K562 treated with DMSO at 1 percent for 24 hours (cell line): ENCODE data around the gene CTSE. TPM values are rescaled to one million over a fixed set of nuclear protein-coding genes. Genes with fewer than 3 reads are reported as not detected.

Source experiments
- total RNA-seq: library from RNA; unstranded; fragments of 300-600 nt; gene quantifications from 2 replicates; pipeline ENCODE4 v1.2.3, GENCODE V29; 2022; ENCODE audit warnings: low read depth; ENCODE audit not compliant: insufficient read depth

The CTSE gene
- total RNA-seq, result not detected in 2 replicates

DNA sequence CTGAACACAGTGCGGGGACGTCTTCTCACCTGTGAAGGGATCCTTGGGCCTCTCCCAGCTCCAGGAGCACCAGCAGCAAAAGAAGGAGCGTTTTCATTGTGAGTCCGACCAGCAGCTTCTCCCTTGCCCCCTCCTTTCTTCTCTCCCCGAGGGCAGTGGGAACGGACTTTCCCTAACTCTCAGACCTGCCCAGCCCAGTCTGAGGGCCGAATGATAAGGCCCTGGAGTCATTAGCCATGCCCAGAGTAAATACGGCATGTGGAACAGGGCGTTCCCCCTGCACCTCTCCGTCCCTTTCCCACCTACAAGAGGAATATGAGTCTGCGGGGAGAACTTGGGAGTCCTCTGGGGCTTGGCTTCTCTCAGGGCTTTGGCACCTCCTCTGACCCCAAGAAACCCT is at the start of gene CTSE:
Gene CTSE, minus strand, starts transcription at position 201 of the 400 bp plus-strand sequence. Its CDS starts 104 bp downstream, at position 97.

DNA sequence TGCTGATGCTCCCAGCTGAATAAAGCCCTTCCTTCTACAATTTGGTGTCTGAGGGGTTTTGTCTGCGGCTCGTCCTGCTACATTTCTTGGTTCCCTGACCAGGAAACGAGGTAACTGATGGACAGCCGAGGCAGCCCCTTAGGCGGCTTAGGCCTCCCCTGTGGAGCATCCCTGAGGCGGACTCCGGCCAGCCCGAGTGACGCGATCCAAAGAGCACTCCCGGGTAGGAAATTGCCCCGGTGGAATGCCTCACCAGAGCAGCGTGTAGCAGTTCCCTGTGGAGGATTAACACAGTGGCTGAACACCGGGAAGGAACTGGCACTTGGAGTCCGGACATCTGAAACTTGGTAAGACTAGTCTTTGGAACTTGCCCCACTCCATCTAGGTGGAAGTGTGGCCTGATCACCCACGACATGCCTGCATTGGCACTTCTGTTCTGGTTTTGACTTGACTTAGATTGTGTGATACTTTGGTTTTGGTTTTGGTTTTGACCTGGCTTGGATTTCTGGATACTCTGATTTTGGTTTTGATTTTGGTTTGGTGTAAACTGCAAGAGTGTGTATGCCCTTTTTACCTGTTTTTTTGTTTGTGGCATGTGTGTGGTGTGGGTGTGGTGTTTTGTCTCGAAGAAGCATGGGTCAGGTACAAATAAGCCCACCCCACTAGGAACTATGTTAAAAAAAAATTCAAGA is 29.4 kb upstream of the CTSE start, which contains the start of gene RHEX:
Gene RHEX, plus strand, starts transcription at position 255 of the 692 bp plus-strand sequence. CDS start 44,656 bp downstream, outside the sequence.

DNA sequence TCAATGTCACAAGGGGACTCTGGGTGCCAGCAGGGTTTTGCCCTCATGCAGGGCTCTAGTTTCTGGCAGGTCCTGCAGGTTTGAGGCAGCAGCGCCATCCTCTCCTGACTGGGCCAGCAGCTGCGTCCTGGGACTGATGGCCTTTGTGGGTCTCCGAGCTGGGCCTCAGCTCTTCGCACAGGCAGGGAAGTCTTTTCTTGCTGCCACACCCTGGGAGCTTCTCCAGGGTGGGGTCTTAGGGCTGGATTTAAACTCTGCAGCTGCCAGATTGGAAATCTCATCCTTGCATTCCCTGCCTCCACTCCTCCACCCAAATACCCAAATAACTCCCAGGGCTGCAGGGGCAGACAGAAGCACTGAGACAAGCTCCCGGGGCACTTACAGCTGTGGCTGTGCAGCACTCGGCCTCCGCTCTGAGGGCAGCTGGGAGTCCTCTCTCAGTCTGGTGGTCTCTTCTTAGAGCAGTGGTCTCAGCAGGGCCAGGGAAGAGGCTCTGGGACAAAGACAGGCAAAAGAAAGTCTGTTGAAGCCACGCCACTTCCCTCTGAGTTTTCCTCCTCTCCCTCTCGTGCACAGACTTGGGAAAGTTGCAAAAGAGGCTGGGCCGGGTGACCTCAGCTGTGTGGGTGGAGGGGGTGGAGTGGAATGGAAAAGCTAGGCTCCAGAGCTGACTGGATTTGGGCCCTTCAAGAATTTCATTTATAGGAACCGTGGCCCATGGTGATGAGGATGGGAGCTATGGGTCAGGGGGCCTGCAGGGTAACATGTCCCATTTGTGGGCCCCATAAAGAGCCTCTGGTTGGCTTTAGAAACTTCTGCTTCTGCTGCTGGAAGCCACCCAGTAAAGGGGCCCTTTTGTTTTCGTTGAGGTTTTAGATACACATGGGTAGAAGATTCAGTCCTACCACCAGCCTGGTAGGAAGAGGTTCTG is 20.6 kb downstream of the CTSE start, which contains the start of gene RAB7B:
Gene RAB7B, minus strand, starts transcription at position 525 of the 931 bp plus-strand sequence. CDS start 9,260 bp downstream, outside the sequence.

Other genes with a start within 250 kb of the CTSE start
- 16.5 and 16.8 TPM in 2 replicates for gene RAB29, start 248.4 kb downstream of the CTSE start, total RNA-seq
- gene SLC41A1, start 210.7 kb downstream of the CTSE start, total RNA-seq, result 9.5 and 10.8 TPM in 2 replicates
- gene PM20D1, start 173.8 kb downstream of the CTSE start, total RNA-seq, result not detected in 2 replicates
- gene SLC26A9, start 80.4 kb downstream of the CTSE start, total RNA-seq, result 0.06 and 0.21 TPM in 2 replicates
- gene RAB7B, start 20.5 kb downstream of the CTSE start, total RNA-seq, result not detected in 2 replicates
- not detected in 2 replicates for gene RHEX, start 29.3 kb upstream of the CTSE start, total RNA-seq
- not detected in 2 replicates for gene AVPR1B, start 93.5 kb upstream of the CTSE start, total RNA-seq
- gene FAM72A, start 178.9 kb upstream of the CTSE start, total RNA-seq, result 10.1 and 12.1 TPM in 2 replicates
- gene SRGAP2, start 179.6 kb upstream of the CTSE start, total RNA-seq, result 59.8 and 60.3 TPM in 2 replicates